Activated B cell treated with CpG ODN at 0.5 μM for 24 hours (primary cell): ENCODE data around the gene ENTHD1. TPM values are rescaled to one million over a fixed set of nuclear protein-coding genes. Genes with fewer than 3 reads are reported as not detected.

ENCODE experiments used
- ATAC-seq: fragments of 200-7000 bp; cut with Tn5 transposase; one replicate; pipeline ENCODE4 v1.10.0; 2021; ENCODE audit warnings: low read depth, mild to moderate bottlenecking, moderate library complexity
- CTCF ChIA-PET: fragments of 350-600 bp; sonication (Branson Sonifier 250); formaldehyde crosslinking; loops from one replicate; lab custom pipeline; 2021; ENCODE audit warnings: antibody characterized with exemption; lab: Charles Lee
- POLR2A ChIA-PET: fragments of 350-600 bp; sonication (Branson Sonifier 250); formaldehyde crosslinking; loops from one replicate; lab custom pipeline; 2021; ENCODE audit warnings: antibody characterized with exemption; lab: Charles Lee
- DNase-seq: peaks from one replicate; pipeline ENCODE4 v3.0.0; 2022
- H3K27ac Mint-ChIP-seq: one replicate; pipeline ENCODE4 v1.8.0; 2020; ENCODE audit warnings: mixed read lengths
- H3K27me3 Mint-ChIP-seq: one replicate; pipeline ENCODE4 v1.8.0; 2021; ENCODE audit warnings: mixed read lengths
- H3K36me3 Mint-ChIP-seq: one replicate; pipeline ENCODE4 v1.8.0; 2021; ENCODE audit warnings: low read depth, mixed read lengths
- H3K4me1 Mint-ChIP-seq: one replicate; pipeline ENCODE4 v1.8.0; 2021; ENCODE audit warnings: mixed read lengths
- H3K4me3 Mint-ChIP-seq: one replicate; pipeline ENCODE4 v1.8.0; 2020; ENCODE audit warnings: mild to moderate bottlenecking, mixed read lengths
- H3K9me3 Mint-ChIP-seq: one replicate; pipeline ENCODE4 v1.8.0; 2020; ENCODE audit warnings: mixed read lengths
- intact Hi-C: fragments of 100-400 bp; cut with micrococcal nuclease; formaldehyde crosslinking; loops from one replicate; pipeline ENCODE4 v1.15.1; 2024
- total RNA-seq: library from RNA; stranded (reverse); gene quantifications from 2 replicates; pipeline ENCODE4 v1.2.3, GENCODE V29; 2022
- TF ChIP-seq, protein P1 (sequence below): fragments of 200-600 bp; IDR thresholded peaks from one replicate; pipeline ENCODE4 v1.8.0; 2022; ENCODE audit warnings: antibody characterized with exemption, mild to moderate bottlenecking

The ENTHD1 gene
- total RNA-seq, 1 donor from 2014 or later = not detected

DNA sequence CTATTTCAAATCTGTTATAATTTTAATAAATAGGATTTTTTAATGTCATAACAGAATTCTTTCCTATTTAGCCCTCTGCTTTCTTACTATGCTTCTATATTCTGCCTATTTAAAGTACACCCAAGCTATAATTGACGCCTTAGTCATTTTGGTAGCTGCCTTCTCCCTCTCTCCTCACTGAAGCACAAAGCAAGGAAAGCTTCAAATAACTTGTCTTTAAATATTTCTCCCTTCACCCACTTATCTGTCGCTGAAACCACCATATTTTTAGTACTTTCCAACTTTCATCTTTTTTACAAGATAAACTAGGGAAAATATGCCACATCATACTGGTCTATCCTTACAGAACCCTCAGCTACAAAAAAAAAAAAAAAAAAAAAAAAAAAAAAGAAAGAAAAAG is 127.9 kb downstream of the ENTHD1 start:
- DNase-seq (no peak), ATAC-seq (no peak)
- CTCF ChIA-PET = interaction anchor here (0.8 kb wide), 1 partner anchor 13 kb away, joined by 3 read pairs; no protein-coding TSS in a partner anchor
- intact Hi-C loops = no loop called here
- H3K27ac Mint-ChIP-seq = no peak overlapping the region
- H3K9me3 Mint-ChIP-seq = no peaks in the 10 kb centered on the region
- H3K36me3 Mint-ChIP-seq = no peaks in the 10 kb centered on the region
- TF ChIP-seq, protein P1, sequence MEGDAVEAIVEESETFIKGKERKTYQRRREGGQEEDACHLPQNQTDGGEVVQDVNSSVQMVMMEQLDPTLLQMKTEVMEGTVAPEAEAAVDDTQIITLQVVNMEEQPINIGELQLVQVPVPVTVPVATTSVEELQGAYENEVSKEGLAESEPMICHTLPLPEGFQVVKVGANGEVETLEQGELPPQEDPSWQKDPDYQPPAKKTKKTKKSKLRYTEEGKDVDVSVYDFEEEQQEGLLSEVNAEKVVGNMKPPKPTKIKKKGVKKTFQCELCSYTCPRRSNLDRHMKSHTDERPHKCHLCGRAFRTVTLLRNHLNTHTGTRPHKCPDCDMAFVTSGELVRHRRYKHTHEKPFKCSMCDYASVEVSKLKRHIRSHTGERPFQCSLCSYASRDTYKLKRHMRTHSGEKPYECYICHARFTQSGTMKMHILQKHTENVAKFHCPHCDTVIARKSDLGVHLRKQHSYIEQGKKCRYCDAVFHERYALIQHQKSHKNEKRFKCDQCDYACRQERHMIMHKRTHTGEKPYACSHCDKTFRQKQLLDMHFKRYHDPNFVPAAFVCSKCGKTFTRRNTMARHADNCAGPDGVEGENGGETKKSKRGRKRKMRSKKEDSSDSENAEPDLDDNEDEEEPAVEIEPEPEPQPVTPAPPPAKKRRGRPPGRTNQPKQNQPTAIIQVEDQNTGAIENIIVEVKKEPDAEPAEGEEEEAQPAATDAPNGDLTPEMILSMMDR = no peak
- POLR2A ChIA-PET = no interaction called here
- H3K4me1 Mint-ChIP-seq = peaks cover 11% of the 10 kb centered on the region
- H3K4me3 Mint-ChIP-seq = no peak overlapping the region
- no peaks in the 10 kb centered on the region for H3K27me3 Mint-ChIP-seq

GRCh38 chr22:39765046-39765445 is 128.5 kb downstream of the ENTHD1 start:
- POLR2A ChIA-PET = no interaction called here
- ATAC-seq = no peak
- CTCF ChIA-PET = interaction anchor here (0.8 kb wide), 1 partner anchor 12 kb away, joined by 3 read pairs; no protein-coding TSS in a partner anchor
- Mint-ChIP-seq H3K9me3 (no peaks in the 10 kb centered on the region), H3K27me3 (no peaks in the 10 kb centered on the region), H3K4me1 (peaks cover 11% of the 10 kb centered on the region), H3K27ac (no peak overlapping the region), H3K4me3 (no peak overlapping the region), H3K36me3 (no peaks in the 10 kb centered on the region)
- DNase-seq = no peak
- intact Hi-C loops = no loop called here
- TF ChIP-seq, protein P1 = no peak

DNA sequence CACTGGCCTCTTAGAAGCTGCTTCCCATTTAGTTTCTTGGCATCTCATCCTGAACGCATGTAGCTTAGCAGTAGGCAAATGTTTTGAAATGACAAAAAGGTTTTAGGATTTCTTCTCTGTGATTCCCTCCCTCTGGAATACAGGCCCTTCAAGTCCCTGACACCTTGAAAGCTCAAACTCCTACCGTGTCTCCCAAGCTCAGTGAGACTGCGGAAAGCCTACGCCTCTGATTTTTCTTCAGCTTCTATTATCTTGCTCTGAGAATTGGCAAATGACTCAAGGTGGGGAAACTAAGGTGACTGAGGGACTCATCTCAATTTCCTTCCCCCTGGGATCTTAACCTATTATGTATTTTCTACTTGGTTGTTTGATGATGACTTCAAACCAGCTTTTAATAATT is 130.3 kb downstream of the ENTHD1 start:
- Mint-ChIP-seq H3K4me1 (peaks cover 11% of the 10 kb centered on the region), H3K4me3 (no peak overlapping the region), H3K27me3 (no peaks in the 10 kb centered on the region), H3K9me3 (no peaks in the 10 kb centered on the region), H3K36me3 (no peaks in the 10 kb centered on the region), H3K27ac (no peak overlapping the region)
- ATAC-seq (no peak), DNase-seq (no peak)
- ChIA-PET POLR2A (no interaction called here), CTCF (no interaction called here)
- intact Hi-C loops = loop anchor here (5.0 kb wide), 1 partner anchor 54 kb away; no protein-coding TSS in a partner anchor
- TF ChIP-seq, protein P1 = no peak

DNA sequence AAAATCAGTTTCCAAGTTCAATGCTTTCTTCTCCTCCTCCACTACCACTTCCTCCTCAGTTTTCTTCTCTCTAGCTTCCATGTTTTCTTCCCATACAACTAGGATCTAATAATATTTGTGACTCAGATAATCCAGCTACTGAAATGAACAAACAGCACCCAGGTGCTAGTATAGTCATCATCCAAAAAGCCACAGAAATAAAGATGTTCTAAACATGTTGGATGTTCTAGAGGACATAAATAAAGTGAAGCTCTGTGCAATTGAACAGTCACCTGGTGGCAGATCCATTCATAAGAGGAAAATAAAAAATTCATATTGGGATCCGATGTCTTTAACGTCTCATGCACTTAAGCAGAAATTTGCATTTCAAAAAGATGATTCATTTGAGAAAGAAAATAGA is 142.8 kb downstream of the ENTHD1 start:
- Mint-ChIP-seq H3K27ac (peak overlapping the region; percentile 6), H3K4me3 (no peak overlapping the region), H3K4me1 (peaks cover 16% of the 10 kb centered on the region), H3K9me3 (no peaks in the 10 kb centered on the region), H3K27me3 (peaks cover 4% of the 10 kb centered on the region), H3K36me3 (no peaks in the 10 kb centered on the region)
- DNase-seq (no peak), ATAC-seq (no peak)
- CTCF ChIA-PET = no interaction called here
- TF ChIP-seq, protein P1 = no peak
- POLR2A ChIA-PET = no interaction called here
- intact Hi-C loops = no loop called here

- no peak for ATAC-seq
- H3K4me3 Mint-ChIP-seq = no peak overlapping the region
- CTCF ChIA-PET = no interaction called here
Measured at GRCh38 chr22:39748877-39749276, 144.7 kb downstream of the ENTHD1 start.

More at GRCh38 chr22:39748877-39749276, 144.7 kb downstream of the ENTHD1 start:
- TF ChIP-seq, protein P1 = no peak
- Mint-ChIP-seq H3K36me3 (no peaks in the 10 kb centered on the region), H3K4me1 (peaks cover 27% of the 10 kb centered on the region), H3K27me3 (no peaks in the 10 kb centered on the region), H3K9me3 (no peaks in the 10 kb centered on the region), H3K27ac (no peak overlapping the region)
- POLR2A ChIA-PET = interaction anchor here (0.6 kb wide), 1 partner anchor 401 kb away, joined by 12 read pairs; no protein-coding TSS in a partner anchor
- DNase-seq = no peak
- intact Hi-C loops = no loop called here
